GM18508 (cell line): Measurements from ENCODE around the gene EREG.
"Not testable (repeated sequence)": the region's sequence is repeated elsewhere in the genome, so short reads cannot be mapped to it uniquely, and the experiment has no call there.

ENCODE experiments used
- ATAC-seq: cut with Tn5 transposase; IDR thresholded peaks from one replicate; pipeline ENCODE4 v1.9.1; 2021; ENCODE audit warnings: moderate number of reproducible peaks; ENCODE audit not compliant: insufficient read depth, unreplicated experiment

EREG gene

GRCh38 chr4:74385386-74385785 is 20.4 kb downstream of the EREG start:
- no peak for ATAC-seq

GRCh38 chr4:74386159-74386558 is 21.2 kb downstream of the EREG start:
- no peak for ATAC-seq

DNA sequence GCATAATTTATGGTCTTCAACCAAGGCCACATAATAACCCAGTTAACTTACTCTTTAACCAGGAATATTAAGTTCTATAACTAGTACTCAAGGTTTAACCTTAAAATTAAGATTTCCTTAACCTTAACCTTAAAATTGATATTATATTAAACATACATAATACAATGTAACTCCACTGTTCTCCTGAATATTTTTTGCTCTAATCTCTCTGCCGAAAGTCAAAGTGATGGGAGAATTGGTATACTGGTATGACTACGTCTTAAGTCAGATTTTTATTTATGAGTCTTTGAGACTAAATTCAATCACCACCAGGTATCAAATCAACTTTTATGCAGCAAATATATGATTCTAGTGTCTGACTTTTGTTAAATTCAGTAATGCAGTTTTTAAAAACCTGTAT is 22.8 kb downstream of the EREG start:
- ATAC-seq: no peak

DNA sequence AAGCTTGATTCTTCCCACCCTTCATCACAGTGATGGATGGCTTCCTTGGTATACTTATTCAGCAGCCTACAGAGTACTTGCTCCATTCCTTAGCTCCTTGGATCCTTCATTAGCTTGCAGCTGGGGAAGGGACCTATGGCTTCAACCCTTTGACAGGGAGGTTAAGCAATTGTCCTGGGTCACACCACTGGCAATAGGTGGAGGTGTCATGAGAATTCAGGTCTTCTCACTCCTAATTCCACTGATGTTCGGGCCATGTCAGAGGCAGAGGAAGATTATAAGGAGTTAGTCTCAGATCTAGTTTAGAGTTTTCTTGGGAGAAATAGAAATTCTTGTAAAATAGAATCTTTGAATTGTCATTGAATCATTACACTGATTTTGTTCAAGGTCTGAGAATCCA is 24.5 kb downstream of the EREG start:
- no peak for ATAC-seq

DNA sequence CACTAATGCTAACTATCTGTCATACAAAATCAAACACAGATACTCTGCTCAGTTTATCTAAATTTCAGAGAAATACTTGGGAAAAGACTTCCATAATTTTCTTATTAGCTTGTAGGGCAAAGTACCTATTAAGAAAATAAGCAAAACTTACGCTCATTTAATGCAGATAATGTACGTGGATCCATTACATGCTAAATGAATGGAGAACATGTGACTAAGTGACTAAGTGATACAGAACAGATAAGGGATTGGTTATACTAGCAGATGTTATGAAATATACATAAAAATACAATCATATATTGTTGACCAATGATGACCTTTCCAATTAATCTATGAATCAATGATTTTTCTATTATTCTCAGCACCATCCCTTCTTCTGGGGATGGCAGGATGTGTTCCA is 25.7 kb downstream of the EREG start:
- ATAC-seq: no peak

GRCh38 chr4:74391346-74391745 is 26.4 kb downstream of the EREG start:
- ATAC-seq: no peak

GRCh38 chr4:74391890-74392475 is 27.0 kb downstream of the EREG start:
- no peak for ATAC-seq

DNA sequence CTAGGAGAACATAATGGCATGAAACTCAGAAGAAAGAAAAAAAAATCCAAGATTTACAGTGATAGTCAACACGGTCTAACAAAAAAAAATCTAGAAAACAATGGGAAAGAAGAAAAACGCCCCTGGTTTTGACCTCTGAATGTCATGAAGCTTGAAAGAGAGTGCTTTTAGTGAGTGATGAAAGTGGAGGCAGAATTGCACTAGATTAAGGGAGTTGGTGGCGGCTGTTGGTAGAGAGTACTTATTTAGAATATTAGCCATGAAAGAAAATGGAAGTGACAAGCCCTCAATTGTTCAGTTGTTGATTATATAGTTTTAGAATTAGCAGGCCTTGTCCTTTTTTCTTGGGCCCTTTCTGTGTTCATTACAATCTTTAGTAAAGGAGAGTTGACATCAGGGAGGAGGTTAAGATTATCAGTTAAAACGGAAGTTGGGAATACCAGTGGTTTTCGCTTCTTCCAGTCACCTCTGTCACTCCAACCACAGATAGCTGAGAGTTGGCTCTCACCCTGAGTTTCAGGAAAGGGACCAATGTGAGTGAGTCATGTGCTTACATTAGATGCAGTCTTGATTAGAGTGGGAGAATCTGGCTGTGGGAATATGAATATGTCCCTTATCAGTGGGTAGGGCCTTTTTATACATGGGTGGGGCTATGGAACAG is 29.7 kb downstream of the EREG start:
- no peak for ATAC-seq

- no peak for ATAC-seq
Measured at GRCh38 chr4:74395633-74396032, 30.7 kb downstream of the EREG start.

DNA sequence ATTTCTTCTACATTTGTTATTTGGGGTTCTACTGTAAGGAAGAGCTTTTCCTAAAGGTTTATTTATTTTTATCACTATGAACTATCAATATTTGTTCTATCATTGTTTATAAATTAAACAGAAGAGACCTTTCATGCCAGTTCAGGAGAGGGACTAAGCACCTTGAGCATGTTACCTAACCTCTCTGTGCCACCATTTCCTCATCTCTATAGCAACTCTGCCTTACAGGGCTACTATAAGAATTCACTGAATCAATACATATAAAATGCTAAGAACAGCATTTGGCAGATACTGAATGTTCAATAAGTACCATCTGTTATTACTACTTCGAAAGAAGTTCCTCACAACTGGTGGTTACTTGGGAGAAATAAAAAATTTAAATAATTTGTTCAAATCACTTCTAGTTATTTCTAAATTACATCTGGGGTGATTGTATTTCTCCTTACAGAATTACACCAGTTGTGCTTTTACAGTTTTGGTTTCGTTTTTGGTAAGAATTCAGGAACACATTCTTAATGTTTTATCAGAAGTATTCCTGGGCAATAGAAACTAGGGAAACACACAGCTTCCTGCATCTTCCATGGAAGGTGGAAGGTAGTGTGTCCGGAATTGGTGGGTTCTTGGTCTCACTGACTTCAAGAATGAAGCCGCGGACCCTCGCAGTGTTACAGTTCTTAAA is 32.9 kb downstream of the EREG start:
- ATAC-seq: no peak

DNA sequence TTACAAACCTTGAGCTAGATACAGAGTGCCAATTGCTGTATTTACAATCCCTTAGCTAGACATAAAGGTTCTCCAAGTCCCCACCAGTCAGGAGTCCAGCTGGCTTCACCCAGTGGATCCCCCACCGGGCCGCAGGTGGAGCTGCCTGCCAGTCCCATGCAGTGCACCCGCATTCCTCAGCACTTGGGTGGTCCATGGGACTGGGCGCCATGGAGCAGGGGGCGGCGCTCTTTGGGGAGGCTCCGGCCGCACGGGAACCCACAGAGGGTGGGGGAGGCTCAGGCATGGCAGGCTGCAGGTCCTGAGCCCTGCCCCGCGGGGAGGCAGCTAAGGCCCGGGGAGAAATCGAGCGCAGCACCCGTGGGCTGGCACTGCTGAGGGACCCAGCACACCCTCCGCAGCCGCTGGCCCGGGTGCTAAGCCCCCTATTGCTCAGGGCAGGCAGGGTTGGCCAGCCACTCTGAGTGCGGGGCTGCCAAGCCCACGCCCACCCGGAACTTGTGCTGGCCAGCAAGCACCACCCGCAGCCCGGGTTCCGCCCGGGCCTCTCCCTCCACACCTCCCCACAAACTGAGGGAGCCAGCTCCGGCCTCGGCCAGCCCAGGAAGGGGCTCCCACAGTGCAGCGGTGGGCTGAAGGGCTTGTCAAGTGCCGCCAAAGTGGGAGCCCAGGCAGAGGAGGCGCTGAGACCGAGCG is 34.1 kb downstream of the EREG start:
- not testable (repeated sequence) for ATAC-seq

DNA sequence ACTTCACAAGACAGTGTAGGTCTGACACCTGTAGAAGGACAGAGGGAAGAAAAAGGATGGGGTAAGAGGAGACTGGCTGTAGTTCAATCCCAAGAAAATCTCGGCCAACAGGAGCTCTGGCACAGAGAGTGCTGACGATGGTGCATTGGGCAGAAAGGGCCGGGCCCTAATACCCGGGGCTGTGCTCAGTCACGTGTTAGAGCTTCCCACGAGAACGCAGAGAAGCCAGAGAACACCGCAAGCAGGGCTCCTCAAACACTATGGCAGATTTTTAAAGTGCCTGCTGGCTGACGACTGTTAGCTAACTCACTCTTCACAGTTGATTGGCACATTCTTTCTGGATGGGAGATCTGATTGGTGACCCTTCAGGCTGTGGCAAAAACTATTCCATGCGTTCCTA is 35.5 kb downstream of the EREG start:
- ATAC-seq: no peak

GRCh38 chr4:74402692-74403456 is 37.9 kb downstream of the EREG start:
- peak; percentile 99 for ATAC-seq

DNA sequence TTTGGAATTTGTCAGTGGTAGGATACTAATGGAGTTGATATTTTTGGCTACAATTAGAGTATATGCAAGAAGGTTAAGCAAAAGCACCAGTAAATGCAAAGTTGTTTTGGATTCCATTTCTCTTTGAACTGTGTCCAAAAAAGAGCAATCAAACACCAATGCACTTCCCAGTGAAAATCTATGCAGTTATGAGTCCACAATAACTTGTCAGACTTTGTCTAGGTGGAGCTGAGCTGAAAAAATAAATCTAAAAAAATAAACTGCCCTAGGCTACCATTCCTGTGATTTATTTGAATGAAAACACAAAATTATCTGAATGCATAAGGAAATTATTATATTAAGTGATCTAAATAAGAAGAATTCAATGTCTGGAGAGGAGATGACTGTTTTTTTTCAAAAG is 42.9 kb downstream of the EREG start:
- no peak for ATAC-seq

DNA sequence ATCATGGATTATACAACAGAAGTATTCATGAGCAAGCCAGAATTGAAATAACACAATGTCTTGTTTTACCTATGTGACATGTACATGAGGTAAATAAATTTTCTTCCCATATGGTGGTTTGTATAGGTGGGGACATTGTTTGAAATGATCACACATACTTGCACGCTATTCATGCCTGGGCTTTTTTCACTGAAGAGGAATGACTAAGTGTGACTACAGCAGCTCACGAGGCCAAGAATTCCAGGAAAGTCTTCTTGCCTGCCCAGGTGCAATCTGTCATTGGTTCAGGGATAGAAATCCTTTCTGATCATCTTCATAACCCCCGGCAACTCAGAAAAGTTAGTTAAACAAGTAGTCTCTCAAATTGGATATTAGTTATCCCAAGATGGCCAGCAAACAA is 43.7 kb downstream of the EREG start:
- no peak for ATAC-seq

DNA sequence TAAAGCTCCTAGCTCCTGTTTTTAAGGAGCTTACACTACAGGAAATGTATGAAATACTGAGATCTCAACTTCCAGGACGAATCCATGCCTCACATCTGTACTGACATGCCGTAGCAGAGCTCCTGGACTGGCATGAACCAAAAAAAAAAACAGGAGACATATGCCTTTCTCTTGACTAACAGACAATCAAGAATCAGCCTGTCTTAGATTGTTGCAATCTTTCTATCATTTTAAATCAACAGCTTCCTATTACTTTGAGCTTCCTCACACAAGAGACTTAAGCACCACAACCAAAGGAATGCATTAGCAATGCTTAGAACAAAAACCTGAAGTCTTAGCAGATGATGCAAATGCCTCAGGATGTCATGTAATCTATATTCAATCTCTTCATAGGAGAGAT is 45.3 kb downstream of the EREG start:
- no peak for ATAC-seq

DNA sequence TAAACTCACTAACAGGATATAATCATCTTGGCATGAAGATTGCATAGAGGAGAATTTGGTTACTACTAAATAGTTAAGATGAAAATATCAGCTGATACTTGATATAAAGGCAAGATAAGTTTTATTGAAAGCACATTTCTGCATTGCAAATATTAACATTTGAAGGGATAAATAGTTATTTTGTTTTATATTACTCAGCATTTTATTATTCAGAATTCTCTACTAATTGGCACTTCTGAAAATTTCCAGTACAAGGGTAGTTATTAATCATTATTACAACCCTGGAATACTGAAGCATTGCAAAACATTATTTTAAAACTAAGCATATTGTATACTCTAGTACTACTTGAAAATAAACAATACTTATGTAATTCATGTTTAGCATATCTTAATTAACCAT is 47.3 kb downstream of the EREG start:
- no peak for ATAC-seq

GRCh38 chr4:74413265-74413664 is 48.3 kb downstream of the EREG start:
- ATAC-seq: no peak

DNA sequence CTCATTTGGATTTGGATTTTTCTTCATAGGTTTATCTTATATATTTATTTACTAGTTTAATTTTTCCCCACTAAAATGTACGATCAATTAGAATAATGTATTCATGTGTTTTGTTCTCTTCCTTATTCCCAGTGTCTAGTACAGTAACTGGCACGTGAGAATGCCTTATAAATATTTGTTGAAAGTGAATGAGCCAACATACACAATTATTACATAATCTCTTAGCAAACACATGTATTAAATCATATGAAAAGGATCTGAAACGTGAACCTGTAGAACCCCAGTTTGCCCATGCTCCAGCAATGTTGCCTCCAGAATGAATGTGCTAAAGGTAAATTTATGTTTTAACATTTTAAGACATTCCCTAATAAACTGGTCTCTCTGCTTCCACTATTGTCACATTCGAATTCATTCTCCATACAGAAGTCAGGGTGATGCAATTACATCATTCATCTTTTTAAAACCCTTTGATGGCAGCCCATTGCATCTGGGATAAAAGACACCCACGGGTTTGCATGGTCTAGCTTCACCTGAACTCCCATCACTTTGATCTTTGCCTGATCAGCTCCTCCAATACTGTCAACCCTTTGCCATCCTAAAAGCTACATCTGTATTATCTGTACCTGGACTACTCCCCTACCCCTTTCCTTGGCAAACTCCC is 49.3 kb downstream of the EREG start:
- ATAC-seq: no peak
